ENCODE measurements around the gene METRNL.

Gene METRNL

DNA sequence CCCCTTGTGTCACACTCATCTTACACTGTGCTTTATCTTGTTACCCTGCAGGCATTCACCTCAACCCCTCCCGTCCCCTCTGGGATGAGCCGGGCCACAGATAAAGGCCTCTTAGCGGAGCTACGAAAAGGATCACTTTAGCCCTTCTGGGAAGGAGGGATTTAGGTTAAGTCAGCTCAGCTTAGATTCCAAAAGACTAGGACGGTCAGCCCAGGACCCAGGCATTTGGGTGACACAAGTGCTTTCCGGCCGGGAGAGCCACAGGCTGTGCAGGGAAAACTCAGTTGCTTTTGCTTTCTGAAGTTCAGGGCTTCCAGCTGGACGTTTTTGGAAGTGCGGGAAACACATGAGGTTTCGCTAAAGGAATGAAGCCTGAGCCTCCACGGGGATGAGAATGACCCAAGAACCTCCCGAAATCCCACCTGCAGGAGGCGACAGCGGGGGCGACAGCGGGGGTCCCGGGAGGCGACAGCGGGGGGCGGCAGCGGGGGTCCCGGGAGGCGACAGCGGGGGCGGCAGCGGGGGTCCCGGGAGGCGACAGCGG lies 11.6 kb upstream of the METRNL start:
- no peak for DNase-seq

DNA sequence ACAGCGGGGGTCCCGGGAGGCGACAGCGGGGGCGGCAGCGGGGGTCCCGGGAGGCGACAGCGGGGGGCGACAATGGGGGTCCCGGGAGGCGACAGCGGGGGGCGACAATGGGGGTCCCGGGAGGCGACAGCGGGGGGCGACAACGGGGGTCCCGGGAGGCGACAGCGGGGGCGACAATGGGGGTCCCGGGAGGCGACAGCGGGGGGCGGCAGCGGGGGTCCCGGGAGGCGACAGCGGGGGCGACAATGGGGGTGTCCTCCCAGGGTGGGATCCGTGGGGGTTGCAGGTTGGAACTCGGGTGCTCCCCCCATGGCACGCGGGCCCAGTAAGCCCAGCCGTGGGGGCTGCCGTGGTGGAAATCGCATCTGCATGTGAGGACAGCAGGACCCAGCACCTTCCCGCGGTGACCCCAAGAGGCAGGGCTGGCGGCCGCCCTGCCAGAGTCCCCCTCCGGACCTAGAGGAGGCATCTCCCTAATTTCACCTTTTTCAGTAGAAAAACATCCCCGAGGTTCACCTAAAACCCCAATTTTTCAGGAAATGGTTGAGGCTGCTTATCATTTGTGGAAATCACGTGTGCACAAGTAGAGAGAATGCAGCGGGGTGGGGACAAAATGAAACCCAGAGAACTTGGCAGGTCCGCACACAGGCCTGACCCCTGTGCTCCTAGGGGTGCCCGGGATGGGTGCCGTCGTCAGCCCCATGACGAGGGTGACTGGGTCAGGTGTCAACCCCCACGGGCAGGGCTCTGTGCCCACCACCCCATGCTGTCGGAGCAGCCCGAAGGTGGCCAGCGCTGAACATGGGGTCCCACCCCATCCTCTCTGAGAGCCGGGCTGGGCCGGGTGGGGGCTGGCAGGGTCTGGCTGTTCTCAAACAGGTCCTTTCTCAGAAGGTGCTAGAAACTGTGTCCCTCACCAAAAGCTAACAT lies 10.5 kb upstream of the METRNL start:
- DNase-seq = no peak

DNA sequence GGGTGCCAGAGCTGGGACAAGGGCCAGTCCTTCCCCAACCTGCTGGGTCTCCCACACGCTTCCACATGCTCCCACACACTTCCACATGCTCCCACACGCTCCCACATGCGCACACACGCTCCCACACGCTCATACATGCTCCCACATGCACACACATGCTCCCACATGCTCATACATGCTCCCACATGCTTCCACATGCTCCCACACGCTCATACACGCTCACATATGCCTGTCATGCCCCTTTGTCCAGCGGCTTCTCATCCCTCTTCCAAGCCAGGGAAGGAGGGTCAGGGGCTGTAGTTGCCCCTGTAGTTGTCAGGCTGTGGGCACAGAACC lies 9.9 kb upstream of the METRNL start:
- no peak for DNase-seq

DNA sequence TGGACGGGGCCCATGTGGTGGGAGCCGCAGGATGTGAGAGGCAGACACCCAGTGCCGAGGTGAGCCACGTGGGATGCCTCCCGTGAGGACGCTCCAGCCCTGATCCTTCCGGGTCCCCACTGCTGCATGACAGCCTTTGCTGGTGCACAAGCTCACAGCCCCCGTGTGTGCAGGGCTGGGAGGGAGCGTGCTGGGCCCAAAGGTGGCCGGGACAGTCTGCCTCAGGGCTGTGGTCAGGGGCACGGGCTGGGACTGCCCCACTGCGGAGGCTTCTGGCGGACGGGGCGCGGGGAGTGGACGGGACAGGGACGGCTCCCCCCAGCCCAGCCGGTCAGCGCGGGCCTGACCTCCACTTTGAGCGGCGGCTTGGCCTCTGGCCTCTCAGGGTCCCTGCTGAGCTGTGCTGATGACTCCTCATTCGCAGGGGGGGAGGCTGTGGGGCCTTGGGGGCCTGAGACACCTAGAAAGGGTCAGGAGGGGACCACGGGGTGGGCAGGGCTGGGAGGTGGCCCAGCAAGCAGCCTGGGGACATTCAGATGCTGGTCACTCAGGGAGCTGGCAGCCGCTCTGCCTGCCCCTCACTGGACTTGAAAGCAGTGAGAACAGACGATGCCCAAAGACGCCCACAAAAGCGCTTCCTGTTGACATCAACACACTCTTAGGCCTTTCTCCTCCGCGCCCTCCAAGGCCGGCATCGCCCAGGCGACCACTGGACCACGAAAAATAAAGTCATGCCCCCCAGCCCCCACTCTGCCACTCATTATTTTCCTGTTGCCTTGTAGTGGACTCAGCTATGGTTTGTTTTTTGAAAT lies 9.3 kb upstream of the METRNL start:
- DNase-seq = no peak

DNA sequence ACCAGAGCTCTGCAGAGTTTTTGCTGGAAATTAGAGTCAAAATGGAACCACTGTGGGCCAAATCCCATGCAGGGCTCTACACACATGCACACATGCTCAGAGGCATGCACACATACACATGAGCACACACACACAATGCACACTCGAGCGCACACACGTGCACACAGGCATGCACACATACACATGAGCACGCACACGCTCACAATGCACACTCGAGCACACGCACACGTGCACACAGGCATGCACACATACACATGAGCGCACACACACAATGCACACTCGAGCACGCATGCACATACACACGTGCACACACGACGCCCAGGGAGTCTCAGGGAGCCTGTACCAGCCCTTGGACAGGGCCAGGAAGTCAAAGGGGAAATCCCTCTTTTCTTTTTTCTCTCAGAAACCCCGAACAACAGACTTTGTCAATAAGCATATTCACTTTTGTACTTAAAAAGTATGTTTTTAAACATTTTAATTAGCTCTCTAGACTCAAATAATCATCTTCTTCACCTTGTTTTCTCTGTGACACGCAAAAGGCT lies 8.5 kb upstream of the METRNL start:
- DNase-seq = no peak

DNA sequence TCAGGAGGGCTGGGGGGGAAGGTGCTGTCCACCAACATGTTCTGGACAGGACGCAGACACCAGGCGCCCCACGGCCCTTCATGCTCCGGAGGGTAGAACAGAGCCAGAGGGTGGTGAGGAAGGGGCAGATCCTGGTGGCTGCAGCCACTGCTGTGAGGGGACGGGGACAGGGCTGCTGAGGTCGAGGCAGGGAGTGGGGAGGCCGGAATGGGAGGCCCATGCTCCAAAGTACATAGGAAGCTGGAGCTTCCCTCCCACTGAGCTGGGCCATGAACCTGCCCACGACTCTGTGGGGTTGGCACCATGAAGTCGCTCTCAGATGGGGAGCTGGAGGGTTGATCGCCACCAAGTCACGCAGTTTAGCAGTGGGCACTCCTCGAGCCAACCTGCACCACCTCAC lies 8.0 kb upstream of the METRNL start:
- DNase-seq = no peak

DNA sequence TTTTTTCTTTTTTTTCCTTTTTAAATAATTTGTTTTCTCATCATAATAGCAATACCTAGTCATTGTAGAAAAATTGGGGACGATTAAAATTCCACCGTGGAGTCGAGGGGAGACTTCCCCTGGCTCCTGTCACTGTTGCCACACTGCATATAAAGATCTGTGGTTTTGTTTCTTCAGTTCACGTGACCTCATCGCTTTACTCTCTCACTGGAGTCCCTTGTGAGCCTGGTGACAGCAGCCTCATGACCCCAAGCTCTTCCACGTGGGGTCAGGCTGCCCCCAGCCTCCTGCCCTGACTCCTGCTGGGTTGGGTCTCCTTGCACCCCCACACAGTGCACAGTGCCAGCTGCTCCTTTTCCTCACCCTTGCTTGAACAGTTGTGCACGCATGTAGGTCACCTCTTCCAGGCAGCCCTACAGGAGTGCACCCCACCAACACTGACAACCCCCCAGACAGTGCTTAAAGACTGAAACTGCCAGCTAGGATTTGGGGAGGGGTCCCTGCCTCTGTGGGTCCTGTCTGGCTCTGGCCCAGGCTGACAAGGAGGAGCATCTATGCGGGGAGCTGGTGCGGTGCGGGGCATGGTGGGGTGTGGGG lies 7.3 kb upstream of the METRNL start:
- no peak for DNase-seq

DNA sequence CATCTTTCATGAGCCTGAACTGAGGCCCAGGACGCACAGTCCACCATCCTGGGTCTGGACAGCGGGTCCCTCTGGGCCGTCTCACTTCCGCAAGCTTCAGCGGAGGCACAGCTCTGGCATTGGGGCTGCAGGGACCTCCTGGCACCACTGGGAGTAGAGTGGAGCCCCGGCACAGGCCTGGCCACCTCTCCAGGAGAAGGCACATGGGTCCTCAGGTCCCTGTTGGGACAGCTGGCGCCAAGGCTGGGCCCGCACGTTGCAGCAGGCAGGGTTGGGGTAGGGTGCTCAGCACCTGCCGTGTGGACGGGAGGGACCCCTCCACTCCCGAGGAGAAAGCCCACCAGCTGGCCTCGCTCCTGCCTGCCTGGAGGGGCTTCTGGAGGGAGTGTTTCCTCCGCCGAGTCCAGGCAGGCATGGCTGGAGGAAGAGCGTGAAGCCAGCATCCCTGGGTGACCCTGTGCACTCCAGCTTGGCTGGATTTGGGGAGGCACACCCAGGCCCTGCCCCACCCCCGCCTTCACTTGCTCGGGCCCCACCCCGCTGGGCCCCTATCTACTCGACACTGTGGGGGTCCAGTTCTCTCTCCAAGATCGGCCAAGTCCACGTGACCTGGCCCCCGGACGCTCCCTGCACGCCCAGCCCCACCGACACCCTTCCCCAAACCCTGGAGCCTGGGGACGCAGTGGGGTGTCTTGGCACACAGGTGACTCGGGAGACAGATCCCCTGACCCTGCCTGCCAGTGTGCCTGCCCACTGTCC lies 6.6 kb upstream of the METRNL start:
- no peak for DNase-seq

DNA sequence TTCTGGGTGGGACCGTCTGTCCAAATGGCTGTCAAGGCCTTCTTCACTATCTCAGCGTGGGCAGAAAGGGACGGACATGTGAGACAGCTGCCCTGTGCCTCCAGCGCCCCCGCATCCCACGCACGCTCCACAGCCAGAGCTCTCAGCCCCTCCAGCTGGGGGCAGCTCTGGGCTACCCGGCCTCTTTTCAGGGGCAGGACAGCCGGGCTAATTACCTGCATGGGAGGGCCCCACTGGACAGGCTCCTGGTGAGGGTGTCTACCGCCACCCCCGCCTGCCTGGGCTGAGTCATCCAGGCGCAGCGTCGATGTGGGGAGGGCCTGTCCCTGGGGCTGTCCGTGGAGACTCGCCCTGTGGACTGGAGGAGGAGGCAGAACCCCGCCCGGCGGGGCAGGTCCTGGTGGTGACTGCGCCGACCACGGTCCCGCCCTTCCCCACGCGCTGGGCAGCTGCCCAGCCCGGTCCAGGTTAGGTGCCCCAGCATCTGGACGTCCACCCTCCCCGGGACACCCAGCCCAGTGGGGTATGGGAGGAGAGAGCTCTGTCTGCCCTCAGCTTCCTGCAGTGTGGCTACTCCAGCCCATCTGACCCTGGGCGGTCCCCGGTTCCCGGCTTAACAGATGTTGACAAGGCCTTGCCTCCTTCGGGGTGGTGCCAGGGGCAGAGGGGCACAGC lies 5.9 kb upstream of the METRNL start:
- DNase-seq = no peak

DNA sequence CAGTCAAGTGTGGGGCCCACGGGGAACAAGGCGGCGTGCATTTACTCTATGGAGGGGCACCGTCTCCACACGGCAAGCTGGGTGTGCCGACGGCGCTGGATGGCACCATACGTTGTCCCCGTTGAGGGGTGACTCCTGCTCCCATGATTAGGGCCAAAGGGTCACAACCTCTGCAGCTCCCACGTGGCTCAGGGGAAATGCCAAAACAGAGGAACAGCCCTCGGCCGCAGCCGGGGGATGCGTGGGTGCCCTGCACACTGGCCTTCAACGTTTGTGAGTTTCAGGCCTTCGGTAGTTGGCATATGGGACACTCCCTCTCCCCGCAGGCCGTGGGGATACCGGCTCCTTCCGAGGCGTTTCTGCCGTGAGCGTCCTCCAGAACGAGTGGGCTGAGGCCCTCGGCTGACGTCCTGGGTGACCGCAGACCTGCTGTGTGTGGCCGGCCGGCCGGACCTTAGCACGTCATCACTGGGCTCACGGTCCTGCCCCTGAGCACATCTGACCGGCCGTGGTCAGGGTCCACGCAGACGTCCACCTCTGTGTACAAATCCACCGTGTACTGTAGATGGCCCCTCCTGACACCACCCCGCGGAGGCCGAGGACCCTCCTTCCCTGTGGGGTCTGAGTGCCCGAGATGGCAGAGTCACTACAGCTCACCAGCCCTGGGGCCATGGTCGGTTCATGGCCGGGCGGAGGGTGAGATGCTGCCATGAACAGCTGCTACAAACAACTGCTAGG lies 4.8 kb upstream of the METRNL start:
- no peak for DNase-seq

DNA sequence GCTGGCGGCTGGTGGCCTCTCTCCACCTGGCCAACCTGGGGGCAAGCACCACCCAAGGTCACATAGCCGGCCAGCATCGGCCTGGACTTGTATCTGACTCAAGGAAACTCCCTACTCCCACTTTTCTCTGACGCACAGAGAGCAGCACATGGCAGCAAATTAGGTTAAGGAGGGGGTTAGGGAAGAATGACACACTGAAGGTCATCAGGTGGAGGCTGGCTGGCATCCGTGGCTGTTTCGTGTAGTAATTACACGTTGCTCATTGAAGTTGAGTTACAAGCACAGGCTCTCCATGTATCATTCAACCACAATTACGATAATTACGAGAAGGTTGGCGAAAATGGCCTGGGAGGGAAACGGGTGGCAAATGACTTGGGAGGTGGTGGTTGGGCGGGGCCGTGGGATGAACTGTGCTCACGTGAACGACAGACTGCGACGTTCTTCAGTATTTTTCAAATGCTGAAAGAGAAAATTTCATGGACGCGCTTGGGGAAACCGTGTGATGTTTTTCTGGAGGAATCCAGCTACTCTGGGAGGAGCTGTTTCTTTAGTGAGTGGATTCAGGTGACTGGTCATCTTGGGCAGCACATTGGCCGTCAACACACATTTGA lies 4.0 kb upstream of the METRNL start:
- DNase-seq = no peak

DNA sequence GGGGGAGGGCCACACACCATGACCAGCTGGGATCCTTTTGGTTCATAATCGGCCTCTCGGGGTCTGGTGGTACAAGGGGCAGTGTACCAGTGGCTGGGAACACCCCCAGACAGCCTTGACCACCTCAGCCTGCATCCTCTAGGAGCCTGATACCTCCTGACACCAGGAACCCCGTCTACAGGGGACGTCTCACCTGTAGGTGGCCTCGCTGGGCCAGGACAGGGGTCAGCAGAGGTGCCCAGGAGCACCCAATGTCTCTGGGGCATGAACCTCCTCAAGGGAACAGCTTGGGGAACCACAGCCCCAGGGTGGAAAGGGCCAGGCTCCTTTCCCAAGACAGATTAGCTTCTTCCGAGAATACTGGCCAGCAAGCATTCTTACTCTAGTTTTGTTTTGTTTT lies 2.5 kb upstream of the METRNL start:
- DNase-seq = no peak

DNA sequence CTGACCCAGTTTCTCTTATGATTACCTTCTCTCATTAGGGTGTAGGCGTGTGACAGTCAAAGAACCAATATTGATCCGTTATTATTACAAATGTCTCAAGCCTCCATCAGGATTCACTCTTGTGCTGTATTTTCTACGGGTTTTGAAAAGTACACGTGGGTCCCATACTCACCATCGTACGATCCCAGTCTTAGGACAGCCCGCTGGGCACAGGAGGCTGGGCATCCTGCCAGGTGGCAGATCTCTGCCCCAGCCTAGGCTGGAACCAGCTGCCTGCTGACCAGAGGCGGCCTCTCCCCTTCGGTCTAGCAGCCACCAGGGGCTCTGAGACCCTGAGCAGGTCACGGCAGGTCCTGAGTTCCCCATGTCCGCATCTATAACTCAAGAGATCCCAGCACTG lies 2.0 kb upstream of the METRNL start:
- DNase-seq = no peak

DNA sequence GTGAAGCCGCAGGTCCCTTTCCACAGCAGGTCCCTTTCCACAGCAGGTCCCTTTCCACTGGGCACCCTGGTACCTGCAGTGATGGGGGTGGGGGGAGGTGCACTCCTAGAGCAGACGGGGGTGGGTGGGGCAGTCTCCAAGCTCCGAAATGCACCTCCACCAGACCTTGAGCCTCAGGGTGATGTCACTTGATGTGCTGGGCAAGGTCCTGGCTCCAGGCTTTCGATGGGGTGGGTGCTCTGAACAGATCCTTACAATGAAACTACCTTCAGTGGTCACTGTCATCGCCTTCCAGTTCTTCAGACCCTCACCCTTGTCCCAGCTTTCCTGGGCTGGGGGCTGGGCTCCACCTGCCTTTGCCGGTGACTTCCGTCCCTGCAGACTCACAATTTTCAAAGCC lies 1.5 kb upstream of the METRNL start:
- DNase-seq = no peak

DNA sequence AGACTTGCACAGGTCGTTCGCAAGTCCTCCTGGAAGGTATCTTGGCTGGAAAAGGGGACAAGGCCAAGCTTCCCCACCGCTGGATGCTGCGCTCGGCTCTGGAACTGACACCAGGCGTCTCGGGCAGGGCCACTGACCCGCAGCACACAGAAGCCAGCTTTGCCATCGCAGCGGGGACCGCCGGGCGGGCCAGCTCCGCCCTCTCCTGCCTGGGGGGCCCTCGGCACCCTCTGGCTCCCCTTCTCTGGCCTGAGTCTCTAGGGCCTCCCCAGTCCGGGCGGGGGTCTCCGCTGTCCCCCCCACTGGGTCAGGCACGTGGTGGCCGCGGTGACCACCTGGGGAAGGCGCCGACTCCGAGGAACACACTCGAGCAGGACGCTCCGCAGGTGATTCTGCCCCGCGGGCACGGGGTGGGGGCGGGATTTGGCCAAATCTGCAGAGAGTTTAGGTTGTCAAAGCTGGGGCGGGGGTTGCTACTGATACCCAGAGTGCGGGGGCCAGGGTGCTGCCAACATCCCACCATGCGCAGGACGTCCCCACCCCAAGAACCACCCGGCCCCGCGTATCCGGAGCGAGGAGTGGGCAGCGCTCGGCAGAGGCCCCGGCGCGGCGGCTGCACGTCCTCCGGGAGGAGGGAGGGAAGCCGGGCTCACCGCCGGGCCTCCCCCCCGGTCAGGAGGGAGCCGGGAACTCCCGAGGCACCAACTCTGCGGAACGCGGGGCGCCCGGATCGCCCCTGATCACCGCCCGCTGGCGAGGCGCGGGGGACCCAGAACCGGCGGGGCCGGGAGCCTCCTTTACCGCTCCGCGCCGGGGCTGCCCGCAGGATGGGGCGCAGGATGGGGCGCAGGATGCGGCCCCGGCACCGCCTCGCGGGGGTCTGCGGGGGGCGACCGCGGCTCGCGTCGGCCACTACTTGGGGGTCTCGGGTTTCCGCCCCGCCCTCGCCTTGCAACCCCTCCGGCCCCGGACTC lies 744 bp upstream of the METRNL start:
- no peak for DNase-seq

DNA sequence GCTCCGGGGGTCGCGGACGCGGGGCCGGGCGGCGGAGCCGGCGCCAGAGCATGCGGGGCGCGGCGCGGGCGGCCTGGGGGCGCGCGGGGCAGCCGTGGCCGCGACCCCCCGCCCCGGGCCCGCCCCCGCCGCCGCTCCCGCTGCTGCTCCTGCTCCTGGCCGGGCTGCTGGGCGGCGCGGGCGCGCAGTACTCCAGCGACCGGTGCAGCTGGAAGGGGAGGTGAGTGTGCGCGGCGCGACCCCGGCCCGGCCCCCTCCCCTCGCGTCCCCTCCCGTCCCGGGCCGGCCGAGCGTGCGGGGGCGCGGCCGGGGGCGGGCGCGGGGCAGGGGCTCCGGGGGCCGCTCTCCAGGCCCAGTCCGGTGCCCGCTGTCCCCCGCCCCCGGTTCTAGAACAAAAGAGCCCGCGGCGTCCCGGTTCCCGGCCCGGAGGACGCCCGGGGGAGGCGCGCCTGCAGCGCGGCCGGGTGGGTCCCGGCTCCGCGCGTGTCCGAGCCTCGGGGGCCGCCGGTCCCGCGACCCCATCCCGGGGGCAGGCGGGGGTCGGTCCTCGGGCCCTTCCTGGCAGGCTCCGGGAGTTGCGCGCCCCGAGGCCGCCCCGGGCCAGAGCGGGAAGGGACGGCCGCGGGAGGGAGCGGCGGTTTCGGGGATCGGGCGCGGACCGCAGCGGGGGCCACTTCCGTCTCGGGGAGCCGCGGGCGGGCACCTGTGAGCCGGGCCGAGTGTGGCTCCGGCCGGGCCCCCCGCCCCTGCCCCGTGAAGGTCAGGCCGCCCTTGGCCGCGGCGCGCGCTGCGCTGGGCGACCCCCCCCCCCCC lies 563 bp downstream of the METRNL start:
- no peak for DNase-seq

DNA sequence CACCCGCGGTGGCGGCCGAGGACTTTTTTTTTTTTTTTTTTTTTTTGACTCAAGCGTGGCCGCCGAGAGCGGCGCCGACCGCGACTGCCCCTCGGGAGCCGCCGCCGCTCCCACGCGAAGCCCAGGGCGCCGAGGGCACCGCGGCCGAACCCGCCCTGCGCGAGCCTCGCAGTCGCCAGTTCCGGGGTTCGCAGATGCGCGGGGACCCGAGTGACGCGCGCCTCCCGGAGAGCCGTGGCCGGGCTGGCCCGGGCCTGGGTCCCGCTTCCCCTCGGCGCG lies 1.1 kb downstream of the METRNL start:
- no peak for DNase-seq

DNA sequence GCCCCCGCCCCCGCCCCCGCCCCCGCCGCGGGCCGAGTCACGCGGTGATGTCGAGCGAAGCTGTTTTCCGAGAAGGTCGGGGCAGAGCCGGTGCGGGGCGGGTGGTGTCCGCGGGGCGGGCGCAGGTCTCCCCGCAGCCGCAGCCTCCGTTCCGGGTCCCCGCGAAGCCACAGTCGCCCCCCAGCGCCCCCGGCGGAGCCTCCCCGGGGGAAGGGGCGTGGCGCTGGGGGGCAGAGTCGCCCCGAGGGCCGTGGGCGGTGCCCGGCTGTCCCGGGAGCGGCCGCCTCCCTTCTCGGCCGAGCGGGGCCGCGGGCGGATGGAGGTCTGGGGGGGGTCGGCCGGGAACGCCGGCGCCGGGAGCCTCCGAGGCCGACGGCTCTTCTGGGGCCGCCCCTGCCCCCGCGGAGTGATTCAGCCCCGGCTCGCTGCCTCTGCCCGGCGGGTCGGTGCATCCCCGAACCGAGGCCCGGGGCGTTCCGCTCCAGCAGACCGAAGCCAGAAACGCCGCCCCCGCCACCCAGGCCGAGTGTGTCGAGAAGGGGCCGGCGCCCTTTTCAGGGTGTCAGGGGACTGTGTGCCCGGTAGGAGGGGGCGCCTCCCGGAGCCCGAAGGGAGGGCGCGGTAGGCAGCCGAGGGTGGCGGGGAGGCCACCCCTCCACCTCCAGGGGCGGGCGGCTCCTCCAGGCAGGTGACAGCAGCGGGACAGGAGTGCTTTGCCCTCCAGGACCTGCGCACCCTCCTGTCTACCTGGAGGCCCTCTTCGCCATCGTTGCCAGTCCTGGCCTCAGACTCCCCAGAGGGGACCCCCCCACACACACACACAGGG lies 1.7 kb downstream of the METRNL start:
- DNase-seq = peak; percentile 48
